Activated CD4-positive, alpha-beta T cell treated with anti-CD3 and anti-CD28 coated beads, Interleukin-2, amount 50 U/mL, for 48 hours (primary cell): ENCODE measurements around the gene ASIC3.

Source experiments
- DNase-seq, 2 experiments: peaks; one replicate each; pipeline ENCODE4 v3.0.0-alpha.2; 2020

Gene ASIC3

DNA sequence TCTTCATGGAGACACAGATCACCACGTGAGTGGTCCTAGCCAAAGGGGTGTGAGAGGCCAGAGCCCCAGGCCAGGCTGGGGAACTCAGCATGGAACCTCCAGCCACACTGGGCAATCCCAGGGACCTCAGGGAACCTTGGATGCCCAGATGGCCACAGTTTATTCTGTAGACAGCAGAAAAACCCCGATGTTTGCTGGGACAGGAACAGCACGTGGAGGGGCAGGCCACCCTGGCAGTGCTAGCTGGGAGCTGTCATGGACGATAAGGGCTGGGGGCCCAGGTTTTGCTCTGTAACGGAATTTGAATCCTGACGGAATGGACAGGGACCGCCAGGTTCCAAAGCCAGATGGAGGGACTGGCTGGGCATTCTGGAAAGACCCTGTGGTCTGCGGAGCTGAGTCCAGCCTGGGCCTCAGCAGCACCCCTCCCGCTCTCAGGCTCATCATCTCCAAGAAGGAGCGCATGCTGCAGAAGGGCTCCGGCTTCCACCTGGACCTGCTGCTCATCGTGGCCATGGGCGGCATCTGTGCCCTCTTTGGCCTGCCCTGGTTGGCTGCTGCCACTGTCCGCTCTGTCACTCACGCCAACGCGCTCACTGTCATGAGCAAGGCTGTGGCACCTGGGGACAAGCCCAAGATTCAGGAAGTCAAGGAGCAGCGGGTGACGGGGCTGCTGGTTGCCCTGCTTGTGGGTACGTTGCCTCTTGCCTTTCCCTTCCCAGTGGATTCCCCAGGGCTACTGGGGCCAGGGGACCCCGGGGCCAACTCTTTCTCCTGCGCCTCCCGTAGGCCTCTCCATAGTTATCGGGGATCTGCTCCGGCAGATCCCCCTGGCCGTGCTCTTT, 26.7 kb downstream of the ASIC3 start:
- DNase-seq, result no peak

DNA sequence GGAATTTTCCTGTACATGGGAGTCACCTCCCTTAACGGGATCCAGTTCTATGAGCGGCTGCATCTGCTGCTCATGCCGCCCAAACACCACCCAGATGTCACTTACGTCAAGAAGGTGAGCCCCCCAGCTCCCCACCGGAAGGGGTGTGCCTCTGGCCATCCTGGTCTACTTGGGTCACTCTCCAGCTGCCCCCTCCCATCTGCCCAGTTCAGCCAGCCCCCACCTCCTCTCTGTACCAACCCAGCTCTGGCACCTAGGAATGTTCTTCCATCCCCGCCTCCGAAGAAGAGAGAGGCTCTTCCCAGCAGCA, 27.3 kb downstream of the ASIC3 start:
- no peak for DNase-seq

DNA sequence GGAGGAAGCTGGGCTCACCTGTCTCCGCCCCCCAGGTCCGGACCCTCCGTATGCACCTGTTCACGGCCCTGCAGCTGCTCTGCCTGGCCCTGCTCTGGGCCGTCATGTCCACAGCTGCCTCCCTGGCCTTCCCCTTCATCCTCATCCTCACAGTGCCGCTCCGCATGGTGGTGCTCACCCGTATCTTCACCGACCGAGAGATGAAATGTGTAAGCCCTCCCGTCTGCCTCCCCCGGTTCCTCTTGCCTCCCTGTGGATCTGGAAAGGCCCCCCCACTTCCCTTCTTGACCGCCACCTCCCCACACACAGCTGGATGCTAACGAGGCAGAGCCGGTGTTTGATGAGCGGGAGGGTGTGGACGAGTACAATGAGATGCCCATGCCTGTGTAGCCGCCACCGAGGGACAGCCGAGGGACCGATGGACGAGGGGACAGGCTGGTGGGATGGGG, 27.7 kb downstream of the ASIC3 start:
- DNase-seq, result no peak

DNA sequence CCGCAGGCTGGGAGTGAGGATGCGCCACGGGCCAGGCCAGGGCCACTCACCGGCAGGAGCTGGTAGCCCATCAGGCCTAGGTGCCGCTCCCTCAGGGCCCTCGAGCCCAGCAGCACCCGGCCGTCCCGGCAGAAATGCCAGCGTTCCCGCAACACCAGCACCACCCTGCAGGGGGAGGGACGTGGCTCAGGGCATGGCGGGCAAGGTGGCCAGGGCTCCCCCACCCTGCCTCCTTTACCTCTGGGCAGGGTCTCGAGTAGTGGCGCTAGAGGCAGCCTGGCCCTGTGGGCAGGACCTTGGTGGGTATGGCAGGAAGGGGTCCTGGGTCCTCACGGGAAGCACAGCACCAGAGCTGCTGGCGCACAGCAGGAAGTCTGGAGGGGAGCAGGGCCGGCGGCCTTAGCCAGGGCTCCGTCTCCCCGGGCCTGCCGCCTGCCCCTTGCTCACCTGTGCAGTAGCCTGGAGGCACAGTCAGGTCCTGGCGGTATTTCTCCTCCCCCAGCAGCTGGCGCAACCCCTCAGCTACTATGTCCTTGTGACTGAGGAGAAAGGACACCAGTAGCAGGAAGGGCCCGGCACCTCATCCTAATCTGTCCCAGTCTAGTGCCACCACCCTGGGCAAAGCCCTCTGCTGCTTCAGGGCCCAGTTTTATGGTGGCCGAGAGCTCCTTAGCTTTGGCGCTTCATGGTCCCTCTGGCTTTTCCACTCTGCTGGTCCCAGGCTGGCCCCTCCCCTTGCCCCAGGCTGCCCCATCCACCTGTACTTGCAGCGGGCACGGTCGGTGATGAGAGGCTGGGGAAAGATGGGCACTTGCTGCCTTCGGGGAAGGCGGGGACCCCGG, 28.8 kb downstream of the ASIC3 start:
- peak in 1 of 2 experiments; percentile 41 for DNase-seq

DNA sequence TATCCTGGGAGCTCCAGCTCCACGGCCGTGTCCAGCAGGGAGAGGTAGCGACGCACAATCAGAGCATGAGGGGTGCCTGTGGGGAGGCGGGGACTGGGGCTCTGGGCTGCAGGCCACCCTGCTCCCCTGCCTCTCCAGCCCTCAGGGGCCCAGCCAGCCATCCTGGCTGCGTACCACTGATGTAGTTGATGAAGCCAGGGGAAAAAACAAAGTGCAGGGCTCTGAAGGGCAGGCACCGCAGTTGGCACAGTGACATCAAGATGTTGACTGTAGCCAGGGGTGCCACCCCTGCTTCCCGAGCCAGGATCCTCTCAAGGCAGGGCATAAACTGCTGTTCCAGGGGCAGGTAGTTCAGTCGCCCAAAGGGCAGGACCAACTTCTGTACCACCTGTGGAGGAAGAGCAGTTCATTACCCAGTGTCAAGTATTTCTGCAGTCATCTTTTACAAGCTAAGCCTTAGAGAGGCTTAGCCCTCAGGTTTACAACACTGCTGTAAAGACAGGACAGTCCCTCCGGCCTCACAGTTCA, 29.4 kb downstream of the ASIC3 start:
- no peak for DNase-seq

DNA sequence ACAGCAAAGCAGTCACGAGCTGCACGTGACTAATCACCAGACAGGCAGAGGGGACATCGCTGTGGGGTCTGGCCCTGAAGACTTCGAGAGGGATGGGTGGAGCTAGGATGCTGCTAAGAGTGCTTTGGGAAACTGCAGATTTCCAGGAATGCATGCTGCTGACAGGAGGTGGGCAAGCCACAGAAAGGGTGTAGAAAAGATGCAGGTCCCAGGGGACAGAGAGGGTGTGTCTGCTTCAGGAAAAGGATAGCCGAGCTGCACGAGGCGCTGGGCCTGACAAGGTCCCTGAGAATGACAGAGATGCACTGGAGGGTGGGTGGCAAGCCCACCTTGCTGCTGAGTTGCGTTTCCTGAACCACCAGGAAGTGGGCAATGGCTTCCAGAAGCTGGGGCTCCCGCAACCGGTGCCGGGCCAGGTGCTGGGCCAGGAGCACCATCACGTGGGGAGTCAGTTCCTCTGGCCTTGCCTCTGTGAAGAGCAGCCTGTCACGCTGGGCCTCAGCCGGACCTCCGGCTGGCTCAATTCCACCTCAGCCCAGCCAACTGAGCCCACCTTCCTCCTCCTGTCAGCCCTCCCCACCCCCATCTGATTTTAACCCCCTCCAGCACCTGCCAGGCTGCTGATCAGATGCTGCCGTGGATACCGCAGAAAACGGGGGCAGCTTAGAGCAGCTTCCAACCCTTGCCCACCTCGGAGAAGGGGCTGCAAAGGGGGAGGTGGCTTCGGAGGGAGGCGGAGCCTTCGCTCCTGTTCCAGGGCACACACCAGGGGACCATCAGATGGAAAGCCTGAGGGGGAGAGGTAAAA, 30.1 kb downstream of the ASIC3 start:
- DNase-seq, result no peak

DNA sequence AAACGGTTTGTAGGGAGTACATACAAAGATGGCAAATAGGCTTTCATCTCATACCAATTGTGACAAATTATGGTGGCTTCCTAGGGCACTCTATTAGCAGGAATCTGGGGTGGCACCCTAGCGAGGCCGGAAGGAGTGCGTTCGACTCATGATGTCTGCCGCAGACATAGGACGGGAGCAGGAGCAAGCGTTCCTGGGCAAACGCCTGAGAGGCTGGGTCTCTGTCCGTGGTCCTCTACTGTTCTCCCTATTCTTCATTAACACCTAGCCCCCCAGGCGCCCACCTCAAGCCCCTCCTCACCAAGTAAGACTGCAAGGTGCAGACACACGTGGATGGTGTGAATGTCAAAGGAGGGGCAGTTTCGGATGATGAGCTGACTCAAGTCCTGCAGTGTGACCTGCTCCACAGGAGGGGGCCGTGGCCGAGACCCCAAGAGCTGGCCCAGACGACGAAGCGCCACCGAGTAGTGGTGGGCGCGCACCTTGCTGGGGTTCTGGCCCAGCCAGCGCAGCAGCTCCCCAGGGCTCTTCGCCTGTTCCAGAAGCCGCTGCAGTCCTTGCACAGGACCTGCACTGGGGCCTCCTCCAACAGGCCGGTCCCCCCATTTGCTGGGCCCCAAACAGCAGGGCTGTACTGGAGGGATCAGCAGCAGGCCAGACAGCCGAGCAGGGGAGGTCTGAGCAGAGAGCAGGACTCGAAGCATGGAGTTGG, 31.0 kb downstream of the ASIC3 start:
- DNase-seq, result no peak

DNA sequence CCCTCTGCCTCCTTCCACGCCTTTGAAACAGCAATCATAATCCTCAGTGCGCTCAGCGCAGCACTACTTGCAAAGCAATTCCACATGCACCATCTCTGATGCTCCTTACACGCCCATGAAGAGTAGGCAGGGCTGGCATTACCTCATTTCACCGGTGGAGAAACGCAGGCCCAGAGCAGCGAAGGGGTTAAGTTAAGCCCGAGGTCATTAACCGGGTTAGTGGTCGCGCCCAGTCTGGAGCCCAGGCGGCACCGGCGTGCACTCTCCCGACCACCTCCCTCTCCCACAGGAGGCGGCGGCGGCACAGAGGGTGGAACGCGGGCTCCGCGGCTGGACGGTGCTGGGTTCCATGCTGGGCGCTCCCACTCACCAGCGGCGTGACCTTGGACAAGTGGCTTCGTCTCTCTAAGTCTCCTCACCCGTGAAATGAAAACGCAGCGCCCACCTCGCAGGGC, 31.8 kb downstream of the ASIC3 start:
- no peak for DNase-seq

DNA sequence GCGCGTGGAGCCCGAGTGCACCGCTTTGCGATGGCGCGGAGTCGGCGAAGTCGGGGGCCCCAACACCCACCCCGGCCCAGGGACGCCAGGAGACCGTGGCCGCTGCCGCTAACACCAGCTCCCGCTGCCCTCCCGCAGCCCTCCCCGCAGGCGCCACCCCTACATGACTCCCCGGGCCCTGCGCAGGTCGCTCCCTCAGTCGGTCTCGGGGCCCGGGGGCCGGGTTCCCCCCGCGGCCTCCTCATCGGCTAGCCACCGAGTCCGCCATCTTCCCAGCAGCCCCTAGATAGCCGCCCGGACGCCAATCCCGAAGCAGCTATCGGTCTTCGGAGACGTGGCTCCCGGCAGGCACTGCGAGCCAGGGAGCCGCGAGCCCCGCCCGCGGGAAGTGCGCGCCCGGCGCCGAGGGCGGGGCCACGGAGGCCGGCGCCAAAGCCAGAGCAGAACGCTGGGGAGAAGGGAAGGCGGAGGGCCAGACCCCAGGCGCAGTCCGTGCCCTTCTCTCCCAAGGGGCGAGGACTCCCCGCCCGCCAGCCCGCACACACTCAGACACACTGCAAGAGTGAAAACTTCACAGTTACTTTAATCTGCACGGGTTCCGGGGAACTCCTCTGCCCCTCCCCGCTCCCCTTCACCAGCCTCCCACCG, 32.3 kb downstream of the ASIC3 start, which contains the start of gene FASTK:
TSS of gene FASTK (minus strand) at position 288 of the 648 bp plus-strand sequence. CDS start at position 245, 43 bp downstream.
- peak; percentile 86 to 90 for DNase-seq

DNA sequence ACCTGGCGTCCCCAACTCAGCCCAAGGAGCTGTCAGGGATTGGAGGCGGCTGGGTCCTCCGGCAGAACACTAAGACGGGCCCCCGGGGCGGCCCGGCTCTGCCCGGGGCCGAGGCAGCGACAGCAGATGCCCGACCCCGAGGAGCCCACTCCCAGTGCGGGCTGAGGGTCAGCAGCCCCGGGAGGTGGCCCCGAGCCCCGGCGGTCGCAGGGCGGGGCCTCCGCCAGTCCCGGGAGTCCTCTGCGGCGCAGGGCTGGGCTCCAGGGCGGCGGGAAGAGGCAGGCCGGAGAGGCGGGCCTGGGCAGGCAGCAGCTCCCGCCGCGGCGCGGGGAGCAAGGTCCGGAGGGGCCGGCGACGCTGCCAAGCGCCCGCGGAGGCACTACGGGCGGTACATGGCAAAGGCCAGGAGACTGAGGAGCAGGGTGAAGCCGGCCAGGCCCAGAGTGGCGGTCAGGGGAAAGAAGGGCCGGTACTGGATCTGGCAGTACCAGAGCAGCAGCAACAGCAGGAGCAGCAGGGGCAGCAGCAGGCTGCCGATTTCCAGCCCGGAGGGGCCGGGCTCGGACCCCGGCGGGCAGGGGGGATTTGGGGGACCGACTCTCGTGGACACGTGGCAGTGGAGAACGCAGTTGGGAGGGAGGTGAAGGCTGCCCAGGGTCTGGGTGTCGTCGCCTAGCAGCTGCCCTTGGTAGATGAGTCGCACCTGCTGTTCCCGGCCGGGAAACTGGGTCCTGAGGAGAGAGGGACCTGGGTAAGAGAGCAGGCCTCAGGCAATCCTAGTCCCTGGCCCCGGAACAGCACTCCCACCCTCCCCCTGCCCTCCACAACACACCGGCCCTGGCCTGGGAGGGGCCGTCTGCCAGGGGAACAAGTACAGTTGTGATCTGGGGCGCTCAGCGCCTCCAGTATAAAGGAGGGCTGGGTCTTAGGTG, 33.1 kb downstream of the ASIC3 start:
- DNase-seq, result no peak

DNA sequence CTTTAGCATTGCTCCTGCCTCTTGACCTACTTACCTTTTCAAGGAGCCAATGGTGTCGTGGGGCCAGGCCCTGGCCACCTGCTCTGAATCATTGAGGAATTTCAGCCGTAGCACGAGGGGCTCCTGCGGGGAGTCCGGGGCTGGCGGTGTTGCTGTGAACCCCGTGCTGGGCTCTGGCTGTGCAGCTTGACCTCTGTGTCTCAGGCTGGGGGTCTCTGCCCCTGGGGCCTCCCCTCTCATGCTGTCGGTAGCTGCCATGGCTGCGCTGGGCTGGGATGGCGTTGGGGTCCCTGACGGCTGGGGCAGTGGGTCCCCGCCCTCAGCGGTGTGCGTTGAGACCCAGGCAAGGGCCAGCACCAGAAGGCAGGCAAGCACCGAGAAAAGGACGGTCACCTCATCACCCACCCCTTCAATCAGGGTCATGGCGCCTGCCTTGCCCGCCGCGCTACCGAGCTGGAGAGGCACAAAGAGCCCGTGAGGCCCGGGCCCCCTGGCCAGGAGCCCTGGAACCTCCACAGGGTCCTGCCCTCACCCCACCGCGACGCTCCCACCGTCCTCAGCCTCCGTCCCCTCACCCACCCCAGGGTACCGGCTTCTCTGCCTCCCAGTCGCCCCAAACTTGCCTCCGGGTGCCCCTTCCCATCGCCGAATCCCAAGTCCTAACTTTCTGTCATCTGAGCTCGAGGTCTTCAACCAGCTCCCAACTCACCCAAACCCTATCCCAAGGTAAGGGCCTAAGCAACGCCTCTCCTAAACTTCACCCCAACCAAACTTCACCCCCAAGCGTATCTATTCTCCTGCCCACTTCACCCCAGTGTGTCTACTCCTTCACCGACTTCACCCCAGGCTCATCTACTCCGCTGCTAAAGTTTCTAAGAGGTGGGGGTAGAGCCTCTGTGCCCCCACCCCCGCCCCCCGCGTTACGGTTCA, 34.1 kb downstream of the ASIC3 start:
- no peak for DNase-seq

DNA sequence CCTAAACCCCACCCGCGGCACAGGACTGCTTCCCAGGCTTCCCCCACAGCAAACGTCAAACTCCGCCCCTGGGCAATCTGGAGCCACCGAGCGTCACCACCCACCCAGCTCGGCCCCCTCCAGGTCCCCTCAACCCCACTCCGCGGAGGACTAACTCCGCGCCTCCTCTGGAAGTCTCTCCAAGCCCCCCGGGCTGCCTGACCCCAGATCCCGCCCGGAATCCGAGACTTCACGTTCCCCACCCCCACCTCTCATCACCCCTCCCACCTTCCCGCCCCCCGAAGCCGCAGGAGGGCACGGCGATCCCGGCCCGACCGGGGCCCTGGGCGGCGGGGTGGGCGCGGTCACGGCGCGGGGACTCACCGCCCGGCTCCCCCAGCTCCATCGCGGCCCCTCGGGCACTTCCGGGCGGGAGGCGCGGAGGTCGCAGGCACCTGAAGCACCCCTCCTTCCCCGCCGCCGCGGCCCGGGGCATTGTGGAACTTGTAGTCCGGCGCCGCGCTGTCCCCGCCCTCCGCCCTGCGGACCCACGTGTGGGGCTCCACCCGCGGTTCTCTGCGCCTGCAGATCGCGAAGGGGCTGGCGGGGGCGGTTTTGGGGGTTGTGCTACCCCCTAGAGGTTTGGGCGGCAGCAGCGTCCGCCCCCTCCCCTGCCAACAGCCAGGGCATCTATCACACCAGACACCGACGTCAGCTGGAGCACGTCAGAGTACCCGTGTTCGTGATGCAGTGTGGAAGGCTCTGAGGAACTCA, 34.9 kb downstream of the ASIC3 start, which contains the start of gene TMUB1:
TSS of gene TMUB1 (minus strand) at position 423 of the 753 bp plus-strand sequence. CDS start 930 bp downstream, outside the sequence.
- DNase-seq, result peak; percentile 85 to 87

DNA sequence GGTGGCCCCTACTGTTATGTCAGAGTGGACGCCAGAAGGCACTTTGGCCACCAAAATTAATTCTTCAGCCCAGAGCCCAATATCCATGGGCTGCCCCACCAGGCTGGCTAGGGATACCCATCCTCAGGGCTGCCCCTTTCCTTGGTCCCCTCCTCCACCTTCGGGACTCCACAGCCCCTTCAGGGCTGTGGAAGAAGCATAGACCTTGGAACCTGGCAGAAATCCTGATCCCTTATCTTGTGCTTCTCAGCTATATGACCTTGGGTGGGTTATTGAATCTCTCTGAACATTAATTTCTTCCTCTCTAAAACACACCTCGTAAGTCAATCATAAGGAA, 35.5 kb downstream of the ASIC3 start:
- DNase-seq, result no peak

DNA sequence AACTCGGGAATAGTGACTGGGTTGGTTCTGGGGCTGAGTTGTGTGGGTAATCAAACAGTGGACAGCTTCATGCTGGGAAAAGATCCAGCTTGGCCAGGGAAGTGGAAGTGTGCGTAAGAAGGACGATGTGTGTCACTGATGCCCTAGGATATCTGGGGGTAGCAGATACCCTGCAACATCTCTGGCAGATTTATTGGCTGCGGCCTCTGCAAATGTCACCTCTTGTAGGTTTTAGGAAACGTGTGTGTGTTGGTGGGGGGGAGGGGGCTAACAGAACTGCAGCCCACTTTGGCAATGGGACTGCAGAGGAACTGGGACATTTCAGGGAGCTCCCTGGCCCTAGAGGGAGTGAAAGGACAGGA, 37.0 kb downstream of the ASIC3 start:
- DNase-seq, result no peak

DNA sequence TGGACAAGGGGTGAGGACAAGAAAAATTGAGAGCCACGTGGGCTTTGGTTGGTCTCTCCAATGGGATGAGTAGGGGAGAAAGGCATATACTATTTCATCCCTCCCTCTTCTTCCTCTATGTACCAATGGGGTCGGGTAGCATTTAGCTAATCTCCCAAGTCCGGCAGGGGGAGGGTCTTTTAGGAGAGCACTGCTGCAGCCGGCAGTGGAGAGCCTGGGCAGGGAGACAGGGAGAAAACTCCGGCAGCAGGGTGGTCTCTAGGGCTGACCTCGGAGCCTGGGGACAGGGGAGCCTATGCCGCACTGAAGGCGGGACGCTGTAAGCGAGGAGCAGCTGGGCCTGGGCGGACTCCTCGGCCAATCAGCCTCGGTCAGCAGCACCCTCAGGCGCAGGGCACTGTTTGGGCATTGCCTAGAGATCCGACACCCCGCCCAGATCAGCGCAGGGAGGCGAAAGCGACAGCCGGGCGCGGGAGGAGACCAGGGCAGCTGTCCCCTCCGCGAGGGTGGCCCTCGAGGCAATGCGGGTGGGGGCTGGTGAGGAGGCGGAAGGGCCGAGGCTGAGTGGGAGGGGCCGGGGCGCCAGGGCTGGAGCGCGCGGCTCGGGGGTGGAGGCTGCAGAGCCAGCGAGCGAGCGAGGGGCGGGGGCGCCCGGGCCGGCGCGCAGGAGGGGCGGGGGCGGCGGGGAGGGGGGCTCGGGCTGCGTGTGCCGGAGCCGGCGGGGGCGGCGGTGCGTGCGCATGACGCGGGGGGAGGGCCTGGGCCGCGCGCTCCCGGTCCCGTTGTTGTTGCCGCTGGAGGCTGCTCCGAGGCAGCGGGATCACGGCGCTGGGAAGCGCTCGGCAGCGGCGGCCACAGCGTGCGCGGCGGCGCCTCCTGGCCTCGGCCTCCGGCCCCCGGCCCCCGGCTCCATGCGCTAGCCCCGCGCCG, 37.6 kb downstream of the ASIC3 start, which contains the start of gene AGAP3:
TSS of gene AGAP3 (plus strand) at position 785 of the 930 bp plus-strand sequence. CDS start 267 bp downstream, outside the sequence.
- DNase-seq, result peak; percentile 61 to 62

DNA sequence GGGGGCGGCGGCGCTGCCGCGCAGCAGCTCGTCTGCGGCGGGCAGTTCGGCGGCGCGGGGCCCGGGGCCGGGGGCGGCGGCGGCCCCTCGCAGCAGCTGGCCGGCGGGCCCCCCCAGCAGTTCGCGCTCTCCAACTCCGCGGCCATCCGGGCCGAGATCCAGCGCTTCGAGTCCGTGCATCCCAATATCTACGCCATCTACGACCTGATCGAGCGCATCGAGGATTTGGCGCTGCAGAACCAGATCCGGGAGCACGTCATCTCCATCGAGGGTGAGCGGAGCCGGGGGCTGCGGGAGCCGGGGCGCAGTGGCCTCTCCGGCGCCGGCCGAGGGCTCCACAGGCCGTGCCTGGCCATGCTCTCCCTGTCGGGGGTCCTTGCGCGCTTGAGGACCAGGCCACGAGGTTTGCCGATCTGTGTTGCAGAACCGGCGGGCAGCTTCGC, 38.5 kb downstream of the ASIC3 start:
- peak in 1 of 2 experiments; percentile 47 for DNase-seq
